K562 (cell line): ENCODE data around the gene XPO6. TPM values are rescaled to one million over a fixed set of nuclear protein-coding genes. Genes with fewer than 3 reads are reported as not detected.
A peak's percentile ranks its signal among the peaks of the same experiment; 100 is the strongest.

Experiments used
- ATAC-seq: fragments of 200-7000 bp; cut with Tn5 transposase; 3 replicates; pipeline ENCODE4 v1.9.1; 2020; ENCODE audit warnings: moderate library complexity
- BruUV-seq: library from RNA; stranded (reverse); fragments of 400-500 nt; replicated peaks from 2 replicates; lab custom pipeline; 2021; lab: Mats Ljungman, UMichigan
- CTCF ChIA-PET: fragments of 300-600 bp; formaldehyde crosslinking; extraction: SDS; loops from one replicate; lab custom pipeline; 2021; ENCODE audit warnings: low intra/inter-chr PET ratio; lab: Yijun Ruan, JAX
- POLR2A ChIA-PET: fragments of 300-600, 350-650 bp; sonication (Branson Sonifier 250); formaldehyde crosslinking; extraction: SDS; loops from one replicate; lab custom pipeline; 2021; ENCODE audit warnings: antibody characterized with exemption, inconsistent platforms; lab: Yijun Ruan, JAX
- DNase-seq, 4 experiments: peaks; one replicate each; pipeline versions ENCODE4 v3.0.0 to v3.0.0-alpha.2; 2011 to 2018; ENCODE audit warnings: low spot score in 3 of 4, mixed read lengths in 3 of 4; ENCODE audit errors: extremely low read depth in 1 of 4
- FAIRE-seq: peaks from 2 replicates; lab custom pipeline; 2011; peaks lifted over from hg19 to GRCh38; lab: Jason Lieb, UNC
- H2AFZ ChIP-seq: 2 replicates; pipeline ENCODE4 v1.6.0; 2011; ENCODE audit warnings: low read depth, low read length, control low read depth, inconsistent platforms
- H3K27ac ChIP-seq: fragments of 200-600 bp; 3 replicates; pipeline ENCODE4 v1.8.0; 2011; ENCODE audit warnings: low read depth, mild to moderate bottlenecking, control low read depth, inconsistent platforms, low read length, moderate library complexity, mixed read lengths; ENCODE audit errors: extremely low read depth
- H3K27me3 ChIP-seq, 2 experiments: fragments of 300-600 bp in 1 of 2; 2 replicates in 1 of 2; 3 replicates in 1 of 2; pipeline versions ENCODE4 v1.6.0 to v1.8.0; 2011; ENCODE audit warnings: inconsistent platforms in 2 of 2, low read length in 2 of 2, mild to moderate bottlenecking in 1 of 2, mixed read lengths in 1 of 2, moderate library complexity in 1 of 2; ENCODE audit not compliant: control insufficient read depth in 2 of 2, insufficient read depth in 2 of 2
- H3K36me3 ChIP-seq: fragments of 300-600 bp; 3 replicates; pipeline ENCODE4 v1.8.0; 2011; ENCODE audit warnings: mild to moderate bottlenecking, low read length, inconsistent platforms; ENCODE audit not compliant: control insufficient read depth, insufficient read depth
- H3K4me1 ChIP-seq, 2 experiments: fragments of 200-600 bp in 1 of 2; replicated peaks in 1 of 2; 2 replicates in 1 of 2; 3 replicates in 1 of 2; pipeline versions ENCODE4 v1.5.1 to v1.8.0; 2011; ENCODE audit warnings: inconsistent platforms in 2 of 2, low read length in 2 of 2, mild to moderate bottlenecking in 1 of 2, mixed read lengths in 1 of 2, moderate library complexity in 1 of 2; ENCODE audit not compliant: control insufficient read depth in 2 of 2, insufficient read depth in 2 of 2
- H3K4me2 ChIP-seq: 2 replicates; pipeline ENCODE4 v1.6.1; 2011; ENCODE audit warnings: low read length, control low read depth, inconsistent platforms, mixed read lengths; ENCODE audit not compliant: insufficient read depth
- H3K4me3 ChIP-seq: fragments of 200-600 bp; sonication (generic), shearing (Covaris generic); 2 replicates; pipeline ENCODE4 v1.5.1; 2016; ENCODE audit warnings: control low read depth, inconsistent platforms
- H3K79me2 ChIP-seq: fragments of 200-600 bp; 3 replicates; pipeline ENCODE4 v1.8.0; 2011; ENCODE audit warnings: low read length, inconsistent platforms; ENCODE audit not compliant: control insufficient read depth, insufficient read depth
- H3K9ac ChIP-seq, 2 experiments: 2 replicates each; pipeline versions ENCODE4 v1.6.0 to v1.6.1; 2011; ENCODE audit warnings: low read depth in 2 of 2, low read length in 2 of 2, control low read depth in 1 of 2, inconsistent platforms in 1 of 2, mild to moderate bottlenecking in 1 of 2, mixed read lengths in 1 of 2; ENCODE audit not compliant: insufficient read depth in 1 of 2
- H3K9me1 ChIP-seq: one replicate; pipeline ENCODE4 v1.6.0; 2011; ENCODE audit warnings: inconsistent platforms, mild to moderate bottlenecking, low read length, moderate library complexity; ENCODE audit not compliant: control insufficient read depth, insufficient read depth
- H3K9me3 ChIP-seq: replicated peaks from 2 replicates; pipeline ENCODE4 v1.5.1; 2011; ENCODE audit warnings: low read depth, low read length, inconsistent platforms; ENCODE audit not compliant: control insufficient read depth, insufficient read depth
- H4K20me1 ChIP-seq: replicated peaks from 2 replicates; pipeline ENCODE4 v1.6.1; 2011; ENCODE audit warnings: low read length, inconsistent platforms, mixed read lengths; ENCODE audit not compliant: control insufficient read depth, insufficient read depth
- ARID2 ChIP-seq: fragments of 450-650 bp; IDR thresholded peaks from 2 replicates; pipeline ENCODE4 v1.6.1; 2017; ENCODE audit warnings: antibody characterized with exemption, mild to moderate bottlenecking
- BRCA1 ChIP-seq, 2 experiments: fragments of 450-650 bp in 1 of 2; sonication (generic) in 1 of 2; formaldehyde crosslinking in 1 of 2; IDR thresholded peaks; 2 replicates each; pipeline versions ENCODE4 v1.5.0 to v1.6.1; 2017 to 2020; ENCODE audit warnings: mild to moderate bottlenecking in 1 of 2, missing genetic modification reagents in 1 of 2
- C11orf30 ChIP-seq: fragments of 450-650 bp; IDR thresholded peaks from 2 replicates; pipeline ENCODE4 v1.6.1; 2016; ENCODE audit warnings: low read depth, mild to moderate bottlenecking
- CBFA2T3 ChIP-seq: fragments of 450-650 bp; IDR thresholded peaks from 2 replicates; pipeline ENCODE4 v1.6.1; 2017
- CEBPZ ChIP-seq: fragments of 150-350 bp; IDR thresholded peaks from 2 replicates; pipeline ENCODE4 v1.6.1; 2014; ENCODE audit warnings: low read depth, mild to moderate bottlenecking, low read length, borderline replicate concordance
- CHD1 ChIP-seq: fragments of 200-600 bp; sonication (generic); IDR thresholded peaks from one replicate; pipeline ENCODE4 v1.6.1; 2012; ENCODE audit warnings: mild to moderate bottlenecking, moderate library complexity, low read length, inconsistent platforms
- CHD2 ChIP-seq: IDR thresholded peaks from 2 replicates; pipeline ENCODE4 v1.6.1; 2011; ENCODE audit warnings: low read depth, low read length
- GABPB2 ChIP-seq: fragments of 250-450 bp; sonication (Bioruptor Pico); conservative IDR thresholded peaks from 2 replicates; pipeline ENCODE4 v1.5.1; 2021; ENCODE audit warnings: mild to moderate bottlenecking
- GATAD2A ChIP-seq: fragments of 450-650 bp; IDR thresholded peaks from 2 replicates; pipeline ENCODE4 v1.6.1; 2017
- HOMEZ ChIP-seq: fragments of 250-450 bp; sonication (Bioruptor Pico); IDR thresholded peaks from 2 replicates; pipeline ENCODE4 v1.4.0; 2020; ENCODE audit warnings: mild to moderate bottlenecking, moderate library complexity
- JUND ChIP-seq, 2 experiments: IDR thresholded peaks; 2 replicates in 1 of 2; 3 replicates in 1 of 2; pipeline ENCODE4 v1.6.1; 2011; ENCODE audit warnings: borderline replicate concordance in 2 of 2, low read depth in 2 of 2, low read length in 2 of 2, improper control_type of control experiment in 1 of 2, missing biosample characterization in 1 of 2, missing genetic modification characterization in 1 of 2, missing genetic modification reagents in 1 of 2
- PRPF4 ChIP-seq: fragments of 200-400 bp; formaldehyde crosslinking; IDR thresholded peaks from one replicate; pipeline ENCODE4 v1.6.1; 2017; ENCODE audit warnings: low read length, low read depth, mild to moderate bottlenecking; ENCODE audit not compliant: insufficient read depth, poor library complexity, severe bottlenecking
- RBM15 ChIP-seq: fragments of 200-400 bp; formaldehyde crosslinking; IDR thresholded peaks from 2 replicates; pipeline ENCODE4 v1.6.1; 2018; ENCODE audit warnings: mild to moderate bottlenecking, low read length, moderate library complexity; ENCODE audit not compliant: insufficient read depth
- TAF1 ChIP-seq: IDR thresholded peaks from 2 replicates; pipeline ENCODE4 v1.6.1; 2011; ENCODE audit warnings: mild to moderate bottlenecking, low read length, moderate library complexity; ENCODE audit not compliant: insufficient read depth, control insufficient read depth, severe bottlenecking; ENCODE audit errors: extremely low read depth
- TAL1 ChIP-seq: fragments of 450-650 bp; IDR thresholded peaks from 2 replicates; pipeline ENCODE4 v1.6.1; 2016; ENCODE audit warnings: mild to moderate bottlenecking
- TCF3 ChIP-seq: sonication (generic); formaldehyde crosslinking; IDR thresholded peaks from 2 replicates; pipeline ENCODE4 v1.4.0; 2020; ENCODE audit warnings: mild to moderate bottlenecking, missing genetic modification reagents
- ZNF134 ChIP-seq: fragments of 250-450 bp; sonication (Bioruptor Pico); conservative IDR thresholded peaks from 2 replicates; pipeline ENCODE4 v1.4.0; 2020
- ZNF184 ChIP-seq: sonication (generic); formaldehyde crosslinking; IDR thresholded peaks from 2 replicates; pipeline ENCODE4 v1.5.0; 2020; ENCODE audit warnings: missing genetic modification reagents
- ZNF589 ChIP-seq: fragments of 200-800 bp; sonication (Bioruptor generic); IDR thresholded peaks from 2 replicates; pipeline ENCODE4 v1.6.1; 2016; ENCODE audit warnings: low read depth, missing genetic modification characterization, missing compliant biosample characterization
- WGBS: fragments of 100-300 bp; shearing (Covaris generic); methylation state at CpG from one replicate; pipeline ENCODE4 v1.1.6; 2016; ENCODE audit warnings: low coverage, mixed read lengths; ENCODE audit not compliant: insufficient coverage; ENCODE audit errors: missing lambda C conversion rate; 5-methylcytosine and 5-hydroxymethylcytosine counted together
- in situ Hi-C: fragments of 300-500 bp; cut with MboI; formaldehyde crosslinking; loops from 4 replicates; pipeline ENCODE4 v1.15.0; 2018; ENCODE audit warnings: inconsistent platforms, mixed read lengths
- intact Hi-C: fragments of 100-400 bp; cut with micrococcal nuclease; formaldehyde crosslinking; loops from 2 replicates; pipeline ENCODE4 v1.14.2; 2022
- polyA plus RNA-seq, 8 experiments: library from polyadenylated mRNA; depleted of rRNA in 4 of 8; stranded (reverse) in 5 of 8; unstranded in 3 of 8; fragments of >200 nt; fragmentation: Nextera tagmentation in 2 of 8; fragmentation: Illumina TruSeq in 1 of 8; extraction: Ambion mirVana in 2 of 8; extraction: Trizol in 1 of 8; gene quantifications; 2 replicates each; pipeline versions ENCODE4 v1.2.1 to v1.2.3, GENCODE V29; 2011 to 2014; ENCODE audit warnings: inconsistent platforms in 1 of 8, missing spikeins in 1 of 8
- total RNA-seq, 7 experiments: library from RNA; depleted of rRNA in 6 of 7; stranded (reverse); fragments of >200 nt in 6 of 7; fragmentation: Illumina TruSeq in 2 of 7; extraction: Trizol in 2 of 7; gene quantifications; 2 replicates each; pipeline versions ENCODE4 v1.2.1 to v1.2.3, GENCODE V29; 2011 to 2021; ENCODE audit warnings: low replicate concordance in 1 of 7

Gene XPO6
- total and polyA plus RNA-seq, 9 of the 15 experiments (the other 6 are each of a cell fraction or from before 2014, with no cell fraction given), result 11.2 to 196 (median 119) TPM

DNA sequence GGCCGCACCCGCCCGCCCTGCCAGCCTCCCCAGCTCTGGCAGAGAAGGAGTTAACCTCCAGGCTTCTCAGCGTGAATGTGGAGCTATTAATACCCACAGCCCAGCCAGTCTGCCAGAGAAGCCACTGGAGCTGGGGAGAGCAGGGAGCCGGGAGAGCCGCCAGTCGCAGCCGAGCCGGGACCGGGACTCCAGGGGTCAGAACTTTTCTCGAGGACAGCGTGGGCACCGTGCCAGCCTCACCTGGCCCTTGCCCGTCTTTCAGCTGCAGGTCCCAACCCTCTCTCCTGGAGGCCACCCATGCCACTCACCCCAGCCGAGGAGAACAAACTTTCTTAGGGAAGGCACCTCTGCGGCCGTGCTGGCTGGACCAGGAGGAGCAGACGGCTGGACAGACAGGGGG is 46.8 kb upstream of the XPO6 start:
- Histone ChIP-seq H3K27me3 (peaks cover 19 to 47% of the 10 kb centered on the region in 2 experiments; a peak in 4 of 5 replicates), H3K27ac (no peak overlapping the region), H2AFZ (no peak overlapping the region), H3K9me1 (no peaks in the 10 kb centered on the region), H4K20me1 (0 out of 2 replicates have a peak, but pooled peaks cover 10% of the 10 kb centered on the region), H3K9ac (0 out of 4 replicates have a peak overlapping the region, but pooled peaks of 1 of the 2 experiments have one; percentile 6), H3K4me3 (no peak overlapping the region), H3K36me3 (no peaks in the 10 kb centered on the region), H3K4me1 (peaks cover 0 to 13% of the 10 kb centered on the region in 2 experiments; a peak in 2 of 5 replicates), H3K4me2 (no peak overlapping the region), H3K79me2 (no peaks in the 10 kb centered on the region), H3K9me3 (no peaks in the 10 kb centered on the region)
- FAIRE-seq, result no peak
- intact Hi-C loops (no loop called here), in situ Hi-C loops (no loop called here)
- DNase-seq, result no peak
- WGBS, result 2% methylated on average over 16 of the region's 18 CpGs
- CTCF ChIA-PET, result no interaction called here
- POLR2A ChIA-PET, result interaction anchor here (0.6 kb wide), 1 partner anchor 34 kb away, joined by 4 read pairs; no protein-coding TSS in a partner anchor
- BruUV-seq, result no TSS peak
- no peak for ATAC-seq
- TF ChIP-seq CEBPZ, result no peak
- no peak for TF ChIP-seq RBM15
- TF ChIP-seq PRPF4, result no peak
- TF ChIP-seq ZNF134 (CRISPR knock-in tag), result no peak
- TF ChIP-seq CHD1, result no peak
- TF ChIP-seq C11orf30, result no peak
- TF ChIP-seq CHD2, result no peak
- no peak for TF ChIP-seq TAL1
- no peak for TF ChIP-seq ARID2
- TF ChIP-seq CBFA2T3, result no peak
- no peak for TF ChIP-seq JUND (IDR thresholded peaks at IDR 0.05; ENCODE audit: borderline replicate concordance, low read depth, low read length)
- TF ChIP-seq JUND (tag; IDR thresholded peaks at IDR 0.05; ENCODE audit: borderline replicate concordance, low read depth, low read length), result no peak
- no peak for TF ChIP-seq TAF1
- no peak for TF ChIP-seq HOMEZ
- no peak for TF ChIP-seq BRCA1 (IDR thresholded peaks at IDR 0.05)
- no peak for TF ChIP-seq BRCA1 (CRISPR knock-in tag; IDR thresholded peaks at IDR 0.05)
- no peak for TF ChIP-seq GABPB2
- no peak for TF ChIP-seq ZNF589 (CRISPR knock-in tag)
- no peak for TF ChIP-seq GATAD2A
- no peak for TF ChIP-seq TCF3 (CRISPR knock-in tag)
- no peak for TF ChIP-seq ZNF184 (CRISPR knock-in tag)
